SU-DHL-6 (cell line): ENCODE measurements around the gene SCIN.

ENCODE experiments used
- H2AFZ ChIP-seq: fragments of 200-600 bp; sonication (generic); 2 replicates; pipeline ENCODE4 v1.6.1; 2014; ENCODE audit warnings: low read depth, mild to moderate bottlenecking, moderate library complexity, mixed read lengths, antibody characterized with exemption, low read length; ENCODE audit not compliant: severe bottlenecking
- H3F3A ChIP-seq: fragments of 200-600 bp; shearing (Covaris generic); 2 replicates; pipeline ENCODE4 v1.6.0; 2016; ENCODE audit warnings: antibody characterized with exemption, mild to moderate bottlenecking; ENCODE audit not compliant: insufficient read depth
- H3K27ac ChIP-seq: fragments of 200-600 bp; sonication (generic); 2 replicates; pipeline ENCODE4 v1.5.1; 2016; ENCODE audit warnings: low read depth, mild to moderate bottlenecking, low read length, moderate library complexity, mixed read lengths
- H3K27me3 ChIP-seq: fragments of 200-600 bp; sonication (generic), shearing (Covaris generic); 2 replicates; pipeline ENCODE4 v1.6.0; 2014; ENCODE audit warnings: mild to moderate bottlenecking, low read length
- H3K36me3 ChIP-seq: fragments of 200-600 bp; sonication (generic); 2 replicates; pipeline ENCODE4 v1.6.1; 2014; ENCODE audit warnings: mild to moderate bottlenecking, low read length, mixed read lengths
- H3K4me2 ChIP-seq: fragments of 300-600, 200-600 bp; shearing (Covaris generic), sonication (generic); 2 replicates; pipeline ENCODE4 v1.6.0; 2014; ENCODE audit warnings: low read length, low read depth, mild to moderate bottlenecking; ENCODE audit not compliant: poor library complexity, severe bottlenecking
- H3K4me3 ChIP-seq: fragments of 200-600 bp; sonication (generic); 2 replicates; pipeline ENCODE4 v1.5.1; 2014; ENCODE audit warnings: antibody characterized with exemption, low read length, mild to moderate bottlenecking, mixed read lengths; ENCODE audit not compliant: insufficient read depth, poor library complexity, severe bottlenecking
- H3K79me2 ChIP-seq: fragments of 200-600 bp; sonication (generic); 2 replicates; pipeline ENCODE4 v1.6.1; 2014; ENCODE audit warnings: mild to moderate bottlenecking, low read length, moderate library complexity; ENCODE audit not compliant: insufficient read depth
- H3K9ac ChIP-seq: fragments of 200-600 bp; sonication (generic); 2 replicates; pipeline ENCODE4 v1.7.0; 2014; ENCODE audit warnings: mild to moderate bottlenecking, low read length
- H3K9me2 ChIP-seq: fragments of 200-600 bp; sonication (generic); replicated peaks from 2 replicates; pipeline ENCODE4 v1.6.1; 2014; ENCODE audit warnings: low read length; ENCODE audit not compliant: insufficient read depth
- H3K9me3 ChIP-seq: fragments of 200-600 bp; sonication (generic); 2 replicates; pipeline ENCODE4 v1.6.1; 2014; ENCODE audit warnings: low read length, mixed read lengths; ENCODE audit not compliant: insufficient read depth
- H4K20me1 ChIP-seq: fragments of 200-600 bp; sonication (generic); 2 replicates; pipeline ENCODE4 v1.6.1; 2014; ENCODE audit warnings: low read depth, mild to moderate bottlenecking, antibody characterized with exemption, low read length, moderate library complexity, mixed read lengths
- EZH2phosphoT487 ChIP-seq: fragments of 200-600 bp; sonication (generic), shearing (Covaris generic); conservative IDR thresholded peaks from 2 replicates; pipeline ENCODE4 v1.6.1; 2018; ENCODE audit warnings: mild to moderate bottlenecking, antibody characterized with exemption, low read length, moderate library complexity, mixed read lengths
- TF ChIP-seq, protein P1 (sequence below): fragments of 200-600 bp; sonication (generic); IDR thresholded peaks from one replicate; pipeline ENCODE4 v1.5.1; 2017; ENCODE audit warnings: antibody characterized with exemption, mild to moderate bottlenecking, low read length, moderate library complexity; ENCODE audit not compliant: insufficient read depth, poor library complexity, severe bottlenecking

The SCIN gene

DNA sequence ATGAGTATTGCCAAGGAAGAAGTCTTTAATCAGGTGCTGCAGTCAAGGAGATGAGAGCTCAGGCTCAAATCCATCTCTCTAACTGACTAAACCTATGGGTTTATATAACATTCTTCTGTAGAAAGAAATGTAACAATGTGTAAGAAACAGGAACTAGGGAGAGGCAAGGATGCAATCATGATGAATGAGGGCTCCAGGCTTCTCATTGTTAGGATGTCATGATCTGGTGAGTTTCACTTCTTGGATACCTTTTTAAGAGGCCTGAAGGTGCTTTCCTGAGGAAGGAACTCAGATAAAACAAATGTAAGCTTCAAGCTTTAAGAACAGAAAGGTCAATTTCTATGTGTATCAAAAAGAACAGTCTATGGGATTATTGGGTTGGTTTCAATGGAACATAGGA lies 30.8 kb upstream of the SCIN start:
- Histone ChIP-seq H3K27ac (no peak overlapping the region), H3K9ac (no peak overlapping the region), H3K4me2 (no peak overlapping the region)

DNA sequence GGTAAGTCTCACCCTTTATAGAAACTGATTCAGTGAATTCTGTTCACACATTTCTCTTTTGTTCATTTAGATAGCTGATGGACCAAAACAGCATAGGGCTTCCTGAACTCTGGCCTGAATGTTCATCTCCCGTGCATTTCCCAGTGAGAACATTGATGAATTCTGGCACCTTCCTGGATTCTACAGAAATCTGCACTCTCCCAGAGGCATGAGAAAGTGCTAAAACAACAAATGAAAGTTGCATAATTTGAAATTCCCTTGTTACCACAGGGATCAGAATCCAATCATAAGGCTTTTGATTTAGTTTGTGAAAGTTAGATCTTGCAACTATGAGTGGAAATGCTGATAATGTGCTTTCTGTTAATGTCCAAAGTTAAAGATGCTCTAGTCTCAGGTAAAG lies 29.7 kb upstream of the SCIN start:
- Histone ChIP-seq H3K4me3 (no peak overlapping the region), H3K36me3 (no peaks in the 10 kb centered on the region), H3K9ac (no peak overlapping the region), H2AFZ (no peak overlapping the region), H3K4me2 (no peak overlapping the region), H3K79me2 (no peaks in the 10 kb centered on the region), H3K9me2 (no peaks in the 10 kb centered on the region), H3K9me3 (no peaks in the 10 kb centered on the region), H3K27me3 (no peaks in the 10 kb centered on the region), H3K27ac (no peak overlapping the region), H4K20me1 (no peaks in the 10 kb centered on the region), H3F3A (no peaks in the 10 kb centered on the region)
- no peak for TF ChIP-seq EZH2phosphoT487
- TF ChIP-seq, protein P1, sequence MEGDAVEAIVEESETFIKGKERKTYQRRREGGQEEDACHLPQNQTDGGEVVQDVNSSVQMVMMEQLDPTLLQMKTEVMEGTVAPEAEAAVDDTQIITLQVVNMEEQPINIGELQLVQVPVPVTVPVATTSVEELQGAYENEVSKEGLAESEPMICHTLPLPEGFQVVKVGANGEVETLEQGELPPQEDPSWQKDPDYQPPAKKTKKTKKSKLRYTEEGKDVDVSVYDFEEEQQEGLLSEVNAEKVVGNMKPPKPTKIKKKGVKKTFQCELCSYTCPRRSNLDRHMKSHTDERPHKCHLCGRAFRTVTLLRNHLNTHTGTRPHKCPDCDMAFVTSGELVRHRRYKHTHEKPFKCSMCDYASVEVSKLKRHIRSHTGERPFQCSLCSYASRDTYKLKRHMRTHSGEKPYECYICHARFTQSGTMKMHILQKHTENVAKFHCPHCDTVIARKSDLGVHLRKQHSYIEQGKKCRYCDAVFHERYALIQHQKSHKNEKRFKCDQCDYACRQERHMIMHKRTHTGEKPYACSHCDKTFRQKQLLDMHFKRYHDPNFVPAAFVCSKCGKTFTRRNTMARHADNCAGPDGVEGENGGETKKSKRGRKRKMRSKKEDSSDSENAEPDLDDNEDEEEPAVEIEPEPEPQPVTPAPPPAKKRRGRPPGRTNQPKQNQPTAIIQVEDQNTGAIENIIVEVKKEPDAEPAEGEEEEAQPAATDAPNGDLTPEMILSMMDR, result no peak

More for the DNA sequence above, 30.8 kb upstream of the SCIN start:
- no peaks in the 10 kb centered on the region for H3F3A ChIP-seq
- H3K79me2 ChIP-seq, result no peaks in the 10 kb centered on the region
- no peaks in the 10 kb centered on the region for H3K36me3 ChIP-seq
- H3K27me3 ChIP-seq, result no peaks in the 10 kb centered on the region
- H3K9me2 ChIP-seq, result no peaks in the 10 kb centered on the region
- no peak overlapping the region for H2AFZ ChIP-seq
- H3K9me3 ChIP-seq, result no peaks in the 10 kb centered on the region
- no peak overlapping the region for H3K4me3 ChIP-seq
- H4K20me1 ChIP-seq, result no peaks in the 10 kb centered on the region
- TF ChIP-seq, protein P1, result no peak
- TF ChIP-seq EZH2phosphoT487, result no peak

DNA sequence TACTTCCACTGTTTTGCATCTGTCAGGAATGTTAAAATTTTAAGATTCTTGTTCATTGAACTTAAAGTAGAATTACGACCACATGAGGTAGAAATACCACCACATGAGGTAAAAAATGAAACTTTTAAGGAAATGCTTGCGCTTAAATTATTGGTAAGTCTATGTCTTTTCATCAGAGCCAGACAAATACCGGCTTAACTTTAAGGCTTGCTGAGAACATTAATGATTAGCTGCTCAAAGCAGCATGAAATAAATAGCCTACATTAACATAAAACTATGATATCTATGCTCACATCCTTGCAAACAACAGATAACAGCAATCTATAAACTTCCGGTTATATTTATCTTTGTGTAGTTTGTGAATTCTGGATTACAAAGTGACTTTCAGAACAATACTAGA lies 26.9 kb upstream of the SCIN start:
- H3K9me3 ChIP-seq, result no peaks in the 10 kb centered on the region
- no peak overlapping the region for H3K9ac ChIP-seq
- H3K4me3 ChIP-seq, result no peak overlapping the region
- H3K27ac ChIP-seq, result no peak overlapping the region
- TF ChIP-seq, protein P1, result no peak
- no peak for TF ChIP-seq EZH2phosphoT487
- H3K4me2 ChIP-seq, result no peak overlapping the region
- H3F3A ChIP-seq, result no peaks in the 10 kb centered on the region
- no peaks in the 10 kb centered on the region for H3K9me2 ChIP-seq
- no peaks in the 10 kb centered on the region for H3K27me3 ChIP-seq
- no peaks in the 10 kb centered on the region for H3K79me2 ChIP-seq
- H4K20me1 ChIP-seq, result no peaks in the 10 kb centered on the region
- H3K36me3 ChIP-seq, result no peaks in the 10 kb centered on the region
- no peak overlapping the region for H2AFZ ChIP-seq

DNA sequence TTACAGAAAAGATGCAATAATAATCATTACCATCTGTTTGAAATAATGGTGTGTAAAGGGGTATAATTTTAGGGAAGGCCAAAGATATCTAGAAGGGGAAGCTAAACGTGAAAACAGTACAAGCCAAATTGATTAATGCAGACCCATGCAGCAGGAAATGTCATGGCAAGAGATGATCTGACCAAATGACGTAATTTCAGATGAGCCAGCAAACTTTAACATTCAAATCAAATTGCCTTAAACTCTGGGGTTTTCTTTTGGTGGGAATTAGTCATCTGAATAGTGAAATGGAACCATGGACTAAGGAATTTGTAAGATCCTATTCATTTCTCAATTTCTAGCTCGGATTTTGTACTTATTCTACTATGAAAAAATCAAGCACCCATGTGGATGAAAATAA lies 21.4 kb upstream of the SCIN start:
- no peak for TF ChIP-seq EZH2phosphoT487
- TF ChIP-seq, protein P1, result no peak
- Histone ChIP-seq H4K20me1 (no peaks in the 10 kb centered on the region), H3K4me3 (no peak overlapping the region), H3K4me2 (no peak overlapping the region), H3F3A (no peaks in the 10 kb centered on the region), H3K9me3 (no peaks in the 10 kb centered on the region), H3K9ac (no peak overlapping the region), H3K27ac (no peak overlapping the region), H2AFZ (no peak overlapping the region), H3K36me3 (no peaks in the 10 kb centered on the region), H3K27me3 (no peaks in the 10 kb centered on the region), H3K9me2 (no peaks in the 10 kb centered on the region), H3K79me2 (no peaks in the 10 kb centered on the region)
